Ureter (tissue), 1 donor: Measurements from ENCODE around the gene ALG12. TPM values are rescaled to one million over a fixed set of nuclear protein-coding genes. Genes with fewer than 3 reads are reported as not detected.
"Not testable (repeated sequence)": the region's sequence is repeated elsewhere in the genome, so short reads cannot be mapped to it uniquely, and the experiment has no call there.

ENCODE experiments used
- DNase-seq: peaks from one replicate; pipeline ENCODE4 v3.0.0-alpha.2; 2020; ENCODE audit warnings: low spot score
- total RNA-seq: library from RNA; stranded (reverse); gene quantifications from one replicate; pipeline ENCODE4 v1.2.4, GENCODE V29; 2023
- donor health status: DM: yes; HTN: yes; CAD: no.

The ALG12 gene
- total RNA-seq, 1 donor from 2014 or later: 20.5 TPM

- DNase-seq: no peak
These were observed 50.7 kb downstream of the ALG12 start for GRCh38 chr22:49867303-49868265.

DNA sequence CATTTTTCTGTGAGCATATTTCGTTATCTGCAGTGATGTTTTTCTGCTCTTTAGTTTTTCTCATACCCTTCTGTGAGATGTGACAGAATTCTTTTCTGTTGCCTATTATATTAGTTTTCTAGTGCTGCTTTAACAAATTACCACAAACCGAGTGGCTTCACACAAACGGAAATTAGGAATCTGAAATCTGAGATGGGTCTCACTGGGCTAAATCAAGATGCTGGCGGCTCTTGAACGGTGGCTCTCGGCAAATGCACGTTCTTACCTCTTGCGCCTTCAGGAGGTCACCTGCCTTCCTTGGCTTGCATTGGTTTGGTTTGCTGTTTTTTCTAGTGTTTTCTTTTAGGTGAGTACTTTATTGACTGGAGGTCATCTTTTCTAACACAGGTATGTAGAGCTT, 51.6 kb downstream of the ALG12 start:
- no peak for DNase-seq

- no peak for DNase-seq
These were observed 52.1 kb downstream of the ALG12 start for GRCh38 chr22:49866134-49866533.

- no peak for DNase-seq
These were observed 53.1 kb downstream of the ALG12 start for GRCh38 chr22:49865156-49865555.

DNA sequence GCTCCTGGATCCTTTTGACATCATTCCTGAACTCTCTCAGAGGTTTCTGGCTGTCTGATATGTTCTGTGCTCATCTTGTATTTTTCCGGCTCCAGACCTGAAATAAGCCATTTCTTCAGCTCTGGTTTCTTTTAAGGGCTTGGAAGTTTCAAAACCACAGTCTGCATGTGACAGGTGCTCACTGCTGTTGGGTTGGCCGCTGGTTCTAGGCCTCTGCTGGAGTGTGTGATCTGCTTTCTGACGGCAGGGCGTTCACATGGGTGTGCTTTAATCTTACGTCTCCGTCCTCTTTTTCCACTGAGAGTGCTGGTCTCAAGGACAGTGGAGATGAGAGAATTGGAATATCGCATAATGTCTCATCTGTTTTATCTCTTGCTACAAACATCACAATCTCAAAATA, 54.3 kb downstream of the ALG12 start:
- DNase-seq: no peak

- DNase-seq: no peak
These were observed 55.8 kb downstream of the ALG12 start for GRCh38 chr22:49862496-49862776.

DNA sequence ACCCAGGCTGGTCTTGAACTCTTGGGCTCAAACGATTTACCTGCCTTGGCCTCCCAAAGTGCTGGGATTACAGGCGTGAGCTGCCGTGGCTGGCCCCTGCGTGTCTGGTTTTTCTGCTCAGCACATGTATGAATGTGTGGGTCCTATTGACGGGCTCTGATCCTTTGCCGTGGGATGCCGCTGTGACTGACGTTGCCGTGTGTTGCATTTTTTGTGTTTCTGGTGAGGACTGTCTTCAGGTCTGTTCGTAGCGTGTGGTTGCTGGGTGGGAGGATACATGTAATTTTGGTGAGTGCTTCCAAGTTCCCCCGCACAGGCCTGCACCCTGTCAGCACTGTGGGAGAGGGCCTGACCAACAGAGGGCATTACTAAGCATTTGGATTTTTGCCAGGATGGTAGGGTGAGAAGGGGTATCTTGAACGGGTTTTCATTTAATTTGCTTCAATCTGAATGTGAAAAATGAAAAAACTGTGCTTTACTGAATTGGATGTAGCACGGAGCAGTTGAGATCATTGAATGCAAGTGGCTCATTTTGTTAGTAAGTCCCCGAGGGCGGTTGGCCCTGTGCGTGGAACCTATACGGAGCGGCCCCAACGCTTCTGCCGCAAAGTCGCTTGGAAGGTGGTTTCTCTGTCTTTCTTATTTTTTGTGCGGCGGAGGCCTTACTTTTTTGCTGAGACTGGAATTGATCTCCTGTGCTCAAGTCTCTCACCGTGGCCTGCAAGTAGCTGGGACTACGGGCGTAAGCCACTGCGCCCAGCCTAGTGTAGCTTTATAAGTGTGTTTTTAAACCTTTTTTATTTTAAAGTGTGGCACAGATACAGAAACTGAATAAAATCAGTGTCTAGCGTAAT, 56.4 kb downstream of the ALG12 start:
- no peak for DNase-seq

DNA sequence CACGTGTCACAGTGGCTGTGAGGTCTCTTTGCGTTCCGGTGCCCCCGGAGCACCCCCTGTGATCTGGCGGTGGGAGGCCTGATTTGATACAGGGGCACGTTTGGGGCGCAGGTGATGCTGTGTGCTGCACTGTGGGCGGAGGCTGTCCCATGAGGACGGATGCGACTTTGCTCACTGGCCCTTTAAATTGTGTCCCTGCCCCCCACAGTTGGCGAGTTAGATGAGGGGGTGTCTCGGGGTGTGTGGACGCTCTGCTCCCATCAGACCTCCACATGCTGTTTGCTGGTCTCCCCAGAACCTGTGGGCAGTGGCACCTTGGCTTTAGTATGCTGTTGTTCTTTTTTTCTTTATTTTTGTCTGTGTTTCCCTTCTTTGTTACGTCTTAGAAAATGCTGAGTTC, 59.4 kb downstream of the ALG12 start:
- no peak for DNase-seq

- DNase-seq: no peak
These were observed 61.2 kb downstream of the ALG12 start for GRCh38 chr22:49856766-49857618.

- no peak for DNase-seq
These were observed 61.9 kb downstream of the ALG12 start for GRCh38 chr22:49856343-49856742.

DNA sequence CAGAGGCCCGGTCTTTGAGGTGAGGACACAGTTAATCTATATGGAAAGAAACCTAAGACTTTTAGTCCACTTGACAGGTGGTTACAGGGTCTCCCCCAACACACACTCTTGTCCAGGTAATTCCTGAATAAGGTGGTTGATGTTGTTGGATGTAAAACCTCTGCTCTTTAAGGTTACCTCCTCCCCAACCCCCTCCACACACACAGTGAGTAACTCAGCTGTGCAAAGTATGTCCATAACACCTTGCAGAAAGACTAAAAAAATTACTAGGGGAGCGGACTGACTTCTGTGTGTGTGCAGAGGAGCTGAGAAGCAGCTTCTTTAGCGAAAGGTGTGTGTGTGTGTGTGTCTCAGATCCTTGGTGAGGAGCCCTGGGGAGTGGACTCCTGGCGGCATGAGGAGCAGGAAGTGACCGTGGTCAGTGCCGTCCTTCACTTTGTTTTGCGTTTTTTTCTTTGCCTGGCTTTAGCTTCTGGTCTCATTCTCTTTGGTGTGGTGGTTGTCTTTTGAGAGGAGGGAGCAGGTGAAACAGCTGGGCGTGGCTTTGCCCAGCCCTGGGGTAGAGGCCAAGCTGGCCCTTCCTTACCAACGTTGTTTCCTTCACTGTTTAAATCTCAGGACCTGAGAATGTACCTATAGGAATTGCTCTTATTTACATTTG, 62.9 kb downstream of the ALG12 start:
- DNase-seq: no peak

GRCh38 chr22:49853981-49854831, 64.0 kb downstream of the ALG12 start:
- no peak for DNase-seq

- peak; percentile 97 for DNase-seq
These were observed 65.0 kb downstream of the ALG12 start, which contains the start of gene ZBED4 for GRCh38 chr22:49852898-49853894. TSS of gene ZBED4 (plus strand) at chr22:49853844. CDS start at chr22:49883663, 29,819 bp downstream.

DNA sequence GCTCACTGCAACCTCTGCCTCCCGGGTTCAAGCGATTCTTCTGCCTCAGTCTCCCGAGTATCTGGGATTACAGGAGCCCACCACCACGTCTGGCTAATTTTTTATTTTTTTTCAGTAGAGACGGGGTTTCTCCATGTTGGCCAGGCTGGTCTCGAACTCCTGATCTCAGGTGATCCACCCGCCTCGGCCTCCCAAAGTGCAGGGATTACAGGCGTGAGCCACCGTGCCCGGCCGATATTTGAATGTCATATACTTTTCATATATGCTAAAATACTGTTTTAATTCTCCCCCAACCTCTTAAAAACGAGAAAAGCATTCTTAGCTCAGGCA, 65.7 kb downstream of the ALG12 start:
- not testable (repeated sequence) for DNase-seq

- no peak for DNase-seq
These were observed 67.1 kb downstream of the ALG12 start for GRCh38 chr22:49850959-49851802.
